ENCODE results near the gene PTPN2. TPM values are rescaled to one million over a fixed set of nuclear protein-coding genes. Genes with fewer than 3 reads are reported as not detected.
A peak's percentile ranks its signal among the peaks of the same experiment; 100 is the strongest.

The PTPN2 gene
- total RNA-seq, 1 experiment from 2014 or later = 31.9 TPM

GRCh38 chr18:12857991-12858544 lies 26.0 kb downstream of the PTPN2 start:
- DNase-seq (ENCODE audit: low spot score) = no peak

DNA sequence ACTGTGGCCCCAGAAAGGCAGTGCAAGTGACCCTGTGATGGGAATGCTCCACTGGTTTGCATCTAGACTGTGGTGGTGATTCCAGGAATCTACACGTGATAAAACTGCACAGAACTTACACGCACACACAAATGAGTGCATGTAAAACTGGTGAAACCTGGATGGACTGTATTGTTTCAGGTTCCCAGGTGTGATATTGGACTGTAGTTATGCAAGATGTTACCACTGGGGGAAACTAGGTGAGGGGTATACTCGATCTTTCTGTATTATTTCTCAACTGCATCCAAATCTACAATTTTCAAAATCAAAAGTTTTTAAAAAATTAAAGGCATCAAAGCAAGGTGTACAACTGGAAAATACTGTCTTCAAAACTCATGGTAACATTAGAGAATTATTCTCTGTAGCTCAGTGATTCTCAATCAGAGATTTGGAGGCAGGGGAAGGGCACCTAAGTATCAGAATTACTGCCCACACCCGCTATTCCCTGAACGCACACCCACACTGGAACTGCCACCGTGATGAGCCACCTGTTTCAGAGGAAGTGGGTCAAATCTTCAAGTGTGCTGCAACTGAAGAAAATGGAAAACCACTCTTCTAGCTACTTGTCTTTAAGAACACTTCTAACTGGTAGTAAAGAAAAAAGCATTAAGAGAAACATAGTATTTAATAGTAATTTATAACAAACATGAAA lies 26.7 kb downstream of the PTPN2 start:
- no peak for DNase-seq (ENCODE audit: low spot score)

DNA sequence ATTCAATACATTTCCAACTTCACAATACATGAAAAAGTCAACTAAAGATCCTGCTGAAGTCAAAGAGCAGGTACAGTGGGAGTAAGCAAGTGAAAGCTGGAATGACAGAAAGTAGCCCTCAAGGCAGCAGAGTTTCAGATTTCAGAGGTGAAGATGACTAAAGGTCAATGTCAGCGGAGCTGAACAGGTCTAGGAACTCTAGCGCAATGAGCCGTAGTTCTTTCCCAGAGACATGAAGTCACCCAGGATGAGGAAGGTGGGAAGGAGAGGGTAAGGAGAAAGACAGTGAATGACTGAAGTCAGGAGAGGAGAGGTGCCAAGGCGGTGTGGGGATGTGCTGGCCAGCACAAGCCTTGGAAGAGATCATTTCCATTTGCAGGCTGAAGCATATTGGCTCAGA lies 28.1 kb downstream of the PTPN2 start:
- no peak for DNase-seq (ENCODE audit: low spot score)

- no peak for DNase-seq (ENCODE audit: low spot score)
These were observed 31.3 kb downstream of the PTPN2 start for GRCh38 chr18:12852566-12853315.

DNA sequence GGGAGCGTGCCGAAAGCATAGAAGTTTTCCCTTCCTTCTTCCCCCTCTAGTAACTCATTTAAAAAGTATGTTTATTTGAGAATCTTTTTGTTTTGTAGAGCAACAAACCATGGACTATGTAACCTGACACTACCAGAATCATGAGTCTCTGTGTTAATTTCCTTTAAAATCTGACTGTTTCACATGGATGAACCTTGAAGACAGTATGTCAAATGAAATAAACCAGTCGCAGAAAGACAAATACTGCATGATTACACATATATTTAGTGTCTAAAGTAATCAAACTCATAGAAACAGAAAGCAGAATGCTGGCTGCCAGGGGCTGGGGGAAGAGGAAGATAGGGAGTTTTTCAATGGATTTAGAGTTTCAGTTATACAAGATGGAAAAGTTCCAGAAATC lies 32.3 kb downstream of the PTPN2 start:
- no peak for DNase-seq (ENCODE audit: low spot score)

DNA sequence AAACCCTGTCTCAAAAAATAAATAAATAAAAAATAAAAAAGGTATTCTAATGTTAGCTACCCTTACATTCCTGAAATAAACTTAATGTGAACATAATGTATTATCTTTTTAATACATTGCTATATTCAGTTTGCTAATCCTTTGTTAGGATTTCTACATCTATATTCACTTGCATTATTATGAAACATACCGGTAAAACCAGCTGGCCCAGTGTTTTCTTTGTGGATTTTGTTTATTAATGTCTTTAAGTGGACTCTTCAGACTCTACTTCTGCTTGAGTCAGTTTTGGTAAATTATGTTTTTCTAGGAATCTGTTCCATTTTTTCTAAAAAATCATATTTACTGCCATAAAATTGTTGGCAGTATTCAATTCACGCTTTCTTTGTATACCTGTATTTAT lies 34.5 kb downstream of the PTPN2 start:
- no peak for DNase-seq (ENCODE audit: low spot score)

DNA sequence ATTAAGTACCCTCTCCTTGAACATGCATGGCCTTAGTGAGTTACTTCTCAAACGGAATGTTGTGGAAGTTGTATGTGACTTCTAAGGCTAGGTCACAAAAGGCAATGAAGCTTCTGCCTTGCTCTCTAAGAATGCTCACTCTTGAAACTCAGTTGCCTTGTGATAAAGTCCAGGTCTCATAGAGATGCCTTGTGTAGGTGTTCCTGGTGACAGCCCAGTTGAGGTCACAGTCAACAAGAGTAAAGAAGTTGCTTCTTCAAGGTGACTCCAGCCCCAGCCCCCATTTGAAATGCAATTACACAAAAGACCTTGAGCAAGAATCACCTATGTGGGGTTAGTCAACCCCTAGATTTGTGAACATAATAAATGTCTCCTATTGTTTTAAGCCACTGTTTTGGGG lies 35.6 kb downstream of the PTPN2 start:
- no peak for DNase-seq (ENCODE audit: low spot score)

GRCh38 chr18:12844391-12844790 lies 39.6 kb downstream of the PTPN2 start:
- DNase-seq (ENCODE audit: low spot score) = no peak

DNA sequence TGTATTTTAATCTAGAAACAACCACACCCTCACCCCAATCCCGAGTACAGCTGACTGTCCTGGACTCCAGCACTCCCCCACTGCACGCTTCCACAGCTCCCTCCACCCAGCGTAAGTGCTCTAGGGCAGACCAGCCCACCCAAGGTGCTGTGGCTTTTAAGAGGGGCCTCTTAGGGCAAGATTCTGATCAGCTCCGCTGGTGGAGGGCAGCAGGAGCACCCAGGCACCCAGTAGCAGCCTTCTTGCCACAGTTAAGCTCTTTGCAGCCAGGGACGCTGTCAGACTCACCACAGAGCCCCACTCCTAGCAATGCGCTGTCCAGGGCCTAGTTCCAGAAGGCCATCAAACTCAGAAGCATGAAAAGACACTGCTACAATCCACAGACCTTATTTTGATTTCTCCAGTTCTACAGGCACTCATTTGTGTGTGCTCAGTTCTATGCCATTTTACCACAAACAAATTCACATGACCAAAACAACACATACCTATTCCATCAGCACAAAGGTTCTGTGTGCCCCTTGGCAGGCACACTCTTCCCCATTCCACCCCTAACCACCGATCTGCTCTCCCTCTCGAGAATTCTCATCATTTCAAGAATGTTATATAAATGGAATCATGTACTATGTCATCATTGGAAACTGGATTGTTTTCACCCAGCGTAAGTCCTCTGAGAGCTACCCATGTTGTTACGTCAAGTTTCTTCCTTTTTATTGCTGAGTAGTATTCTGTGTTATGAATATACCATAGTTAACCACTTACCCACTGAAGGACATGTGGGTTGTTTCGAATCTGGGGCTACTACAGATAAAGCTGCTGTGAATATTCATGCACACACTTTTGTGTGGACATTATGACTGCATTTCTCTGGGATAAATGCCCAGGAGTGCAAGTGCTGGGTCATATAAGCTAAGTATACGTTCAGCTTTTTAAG lies 40.4 kb downstream of the PTPN2 start:
- no peak for DNase-seq (ENCODE audit: low spot score)

- DNase-seq (ENCODE audit: low spot score) = no peak
These were observed 41.3 kb downstream of the PTPN2 start for GRCh38 chr18:12842459-12843380.

DNA sequence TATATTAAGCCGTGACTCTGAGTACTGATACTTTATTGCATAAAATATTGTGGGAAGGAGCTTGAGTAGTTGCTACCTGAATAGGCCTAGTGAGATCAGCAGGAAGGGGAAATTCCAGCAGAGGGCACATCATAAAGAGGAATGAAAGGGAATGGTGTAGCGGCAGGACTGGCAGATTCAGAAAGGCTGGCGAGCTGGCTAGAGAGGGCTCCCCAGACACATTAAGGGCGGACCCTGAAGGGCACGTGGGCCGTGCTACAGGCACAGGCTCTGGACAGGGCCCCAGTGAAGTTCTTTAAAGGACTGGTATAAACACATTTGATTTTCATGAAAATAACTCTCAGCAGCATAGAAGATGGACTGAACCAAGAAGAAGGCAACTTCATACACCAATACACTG lies 43.0 kb downstream of the PTPN2 start:
- DNase-seq (ENCODE audit: low spot score) = no peak

- DNase-seq (ENCODE audit: low spot score) = no peak
These were observed 43.7 kb downstream of the PTPN2 start for GRCh38 chr18:12840382-12840781.

- no peak for DNase-seq (ENCODE audit: low spot score)
These were observed 44.4 kb downstream of the PTPN2 start for GRCh38 chr18:12839526-12840196.

GRCh38 chr18:12839057-12839525 lies 44.9 kb downstream of the PTPN2 start:
- no peak for DNase-seq (ENCODE audit: low spot score)

DNA sequence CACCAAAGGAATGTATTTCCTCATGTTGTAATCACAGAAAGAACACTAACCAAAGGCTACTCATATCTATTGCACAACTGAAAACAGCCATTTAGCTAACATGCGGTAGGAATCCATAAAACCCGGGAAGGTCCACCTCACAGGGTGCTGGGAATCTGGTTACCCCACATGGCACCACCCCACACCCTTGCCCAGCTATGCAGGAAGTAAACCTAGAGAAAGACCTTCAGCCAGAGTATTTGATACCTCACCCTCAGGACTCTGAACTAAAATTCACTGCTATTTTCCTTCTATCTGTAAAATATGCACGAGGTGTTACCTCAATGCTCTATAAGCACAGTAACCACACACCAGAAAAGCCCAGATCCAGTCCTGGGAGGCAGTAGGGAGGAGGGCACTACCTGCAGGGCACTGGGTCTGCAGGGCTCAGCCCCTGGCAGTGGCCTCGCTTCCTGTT lies 45.8 kb downstream of the PTPN2 start:
- DNase-seq (ENCODE audit: low spot score) = peak; percentile 93

DNA sequence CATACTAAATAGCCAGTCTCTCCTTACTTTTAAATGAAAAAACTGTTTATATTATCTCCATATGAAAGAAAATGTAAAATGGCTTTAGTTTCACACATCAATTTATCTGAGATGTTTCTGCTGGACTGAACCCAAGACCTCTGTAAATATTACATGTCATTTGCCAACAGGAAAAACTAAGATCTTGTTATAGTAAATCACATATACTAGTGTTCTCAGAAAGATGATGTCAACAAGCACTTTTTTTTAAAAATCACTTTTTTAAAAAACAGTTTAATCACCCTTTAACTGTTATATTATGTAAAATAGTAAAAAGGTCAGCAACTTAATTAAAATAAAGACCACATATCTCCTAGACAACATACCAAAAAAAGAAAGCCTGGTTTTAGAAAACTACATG lies 46.3 kb downstream of the PTPN2 start:
- DNase-seq (ENCODE audit: low spot score) = peak; percentile 26

GRCh38 chr18:12836551-12836950 lies 47.5 kb downstream of the PTPN2 start:
- no peak for DNase-seq (ENCODE audit: low spot score)

- no peak for DNase-seq (ENCODE audit: low spot score)
These were observed 55.7 kb downstream of the PTPN2 start for GRCh38 chr18:12828116-12829051.

GRCh38 chr18:12827588-12827987 lies 56.4 kb downstream of the PTPN2 start:
- no peak for DNase-seq (ENCODE audit: low spot score)

Measured in H4 (cell line).